UCSD-AML1 (cell line): ENCODE results near the gene CFAP157.

ENCODE experiments used
- DNase-seq: peaks from one replicate; lab custom pipeline; 2025; ENCODE audit not compliant: unreplicated experiment; lab: John Stamatoyannopoulos, UW

The CFAP157 gene

DNA sequence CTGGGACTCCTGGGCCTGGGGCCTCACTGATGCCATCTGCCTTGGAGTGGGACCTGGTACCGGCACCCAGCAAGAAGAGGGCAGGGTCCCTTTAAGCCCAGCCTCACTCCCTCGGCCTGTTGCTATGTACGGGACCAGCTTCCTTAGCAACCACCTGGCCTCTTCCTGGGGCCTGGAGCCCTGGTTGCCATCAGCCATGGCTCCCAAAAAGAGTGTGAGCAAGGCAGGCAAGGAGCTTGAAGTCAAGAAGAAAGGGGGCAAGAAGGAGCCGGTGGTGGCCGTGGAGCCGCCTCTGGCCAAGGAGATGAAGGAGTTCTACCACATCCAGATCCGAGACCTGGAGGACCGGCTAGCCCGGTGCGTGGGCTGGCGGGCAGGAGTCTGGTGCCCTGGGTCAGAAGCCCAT, at the start of gene CFAP157:
Gene CFAP157 (plus strand): TSS at position 153 of the 406 bp plus-strand sequence. CDS start 44 bp downstream, at position 197.
- DNase-seq: no peak

DNA sequence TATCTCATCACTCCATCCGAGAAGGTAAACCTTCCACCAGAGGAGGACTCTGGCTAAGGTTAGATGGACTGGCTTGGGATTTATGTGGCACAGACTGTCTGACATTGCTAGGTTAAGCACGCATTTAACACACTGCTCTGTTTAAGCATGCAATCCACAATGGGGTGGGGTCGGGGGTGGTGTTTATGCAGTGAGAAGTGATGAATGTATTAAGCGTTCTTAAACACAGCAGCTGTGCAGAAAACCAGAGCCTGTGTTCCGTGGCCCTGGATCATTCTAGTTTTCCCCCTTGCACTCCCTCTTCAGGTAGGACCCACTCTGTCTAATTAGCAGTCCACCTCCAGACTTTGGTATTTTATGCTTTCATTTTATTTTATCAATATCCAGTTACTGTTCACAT, 48.4 kb upstream of the CFAP157 start:
- DNase-seq: no peak

DNA sequence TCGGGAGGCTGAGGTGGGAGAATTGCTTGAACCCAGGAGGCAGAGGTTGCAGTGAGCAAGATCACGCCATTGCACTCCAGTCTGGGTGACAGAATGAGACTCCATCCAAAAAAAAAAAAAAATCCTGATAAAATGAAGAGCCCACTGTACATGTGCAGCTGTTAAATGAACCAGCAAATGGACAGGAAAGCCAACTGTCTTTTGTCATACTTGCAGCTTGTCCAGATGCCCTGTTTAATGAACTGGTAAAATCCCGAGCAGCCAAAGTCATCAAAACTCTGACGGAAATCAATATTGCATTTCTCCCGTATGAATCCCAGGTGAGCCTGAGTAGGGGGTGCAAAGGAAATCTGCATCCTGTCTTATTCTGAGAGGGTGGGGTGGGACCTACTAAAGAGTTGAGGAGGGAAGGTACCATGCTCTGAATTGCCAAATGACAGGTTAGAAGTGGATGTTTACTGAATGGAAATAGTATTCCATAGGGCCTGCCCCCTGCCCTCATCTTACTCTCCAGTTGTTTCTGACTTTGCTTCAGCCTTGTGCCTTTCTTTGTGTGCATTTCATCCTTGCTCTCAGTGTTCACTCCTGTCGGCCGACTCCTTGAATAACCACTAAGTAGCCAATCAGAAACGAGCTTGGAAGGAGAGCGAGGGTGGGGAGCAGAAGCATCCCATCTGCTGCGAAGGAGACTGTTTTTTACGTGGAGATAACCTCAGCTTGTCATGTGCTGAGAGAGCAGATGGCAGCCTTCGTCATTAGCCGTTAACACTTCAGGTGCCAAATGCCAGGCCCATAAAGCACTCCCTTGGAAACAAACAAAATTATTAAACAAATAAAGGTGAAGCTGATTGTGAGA, 45.7 kb upstream of the CFAP157 start:
- DNase-seq: no peak

DNA sequence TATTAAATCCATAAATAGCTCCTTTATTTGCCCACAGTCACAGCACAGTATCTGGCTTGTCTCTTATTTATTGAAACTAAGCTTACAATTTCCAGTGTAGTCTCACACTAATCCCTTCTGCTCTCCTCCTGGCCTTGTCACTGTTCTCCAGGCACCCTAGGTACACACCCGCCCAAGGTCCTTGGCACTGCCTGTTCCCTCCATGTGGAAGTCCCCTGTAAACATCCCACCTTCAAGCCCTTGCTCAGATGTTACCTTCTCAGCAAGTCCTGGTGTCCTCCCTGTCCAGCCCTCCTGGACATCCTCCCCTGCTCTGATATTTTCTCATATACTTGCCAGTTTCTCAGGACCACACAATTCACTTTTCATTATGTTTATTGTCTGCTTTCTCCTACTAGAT, 44.2 kb upstream of the CFAP157 start:
- DNase-seq: no peak

DNA sequence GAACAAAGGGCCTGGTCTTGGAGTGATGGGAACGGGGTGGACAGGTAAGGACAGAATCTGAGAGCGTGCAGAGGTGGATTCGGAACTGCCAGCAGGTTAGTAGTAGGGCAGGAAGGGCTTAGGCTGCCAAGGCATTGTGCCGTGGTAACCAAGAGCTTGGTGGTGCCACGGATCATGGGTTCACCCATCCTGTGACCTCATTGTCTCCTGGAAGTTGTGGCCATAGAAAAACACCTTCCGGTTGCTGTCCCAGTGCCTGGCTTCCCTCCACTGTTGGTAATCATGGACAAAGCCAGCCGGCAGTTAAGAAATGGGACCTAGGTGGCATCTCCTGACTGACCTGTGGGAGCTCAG, 42.5 kb upstream of the CFAP157 start:
- DNase-seq: no peak

DNA sequence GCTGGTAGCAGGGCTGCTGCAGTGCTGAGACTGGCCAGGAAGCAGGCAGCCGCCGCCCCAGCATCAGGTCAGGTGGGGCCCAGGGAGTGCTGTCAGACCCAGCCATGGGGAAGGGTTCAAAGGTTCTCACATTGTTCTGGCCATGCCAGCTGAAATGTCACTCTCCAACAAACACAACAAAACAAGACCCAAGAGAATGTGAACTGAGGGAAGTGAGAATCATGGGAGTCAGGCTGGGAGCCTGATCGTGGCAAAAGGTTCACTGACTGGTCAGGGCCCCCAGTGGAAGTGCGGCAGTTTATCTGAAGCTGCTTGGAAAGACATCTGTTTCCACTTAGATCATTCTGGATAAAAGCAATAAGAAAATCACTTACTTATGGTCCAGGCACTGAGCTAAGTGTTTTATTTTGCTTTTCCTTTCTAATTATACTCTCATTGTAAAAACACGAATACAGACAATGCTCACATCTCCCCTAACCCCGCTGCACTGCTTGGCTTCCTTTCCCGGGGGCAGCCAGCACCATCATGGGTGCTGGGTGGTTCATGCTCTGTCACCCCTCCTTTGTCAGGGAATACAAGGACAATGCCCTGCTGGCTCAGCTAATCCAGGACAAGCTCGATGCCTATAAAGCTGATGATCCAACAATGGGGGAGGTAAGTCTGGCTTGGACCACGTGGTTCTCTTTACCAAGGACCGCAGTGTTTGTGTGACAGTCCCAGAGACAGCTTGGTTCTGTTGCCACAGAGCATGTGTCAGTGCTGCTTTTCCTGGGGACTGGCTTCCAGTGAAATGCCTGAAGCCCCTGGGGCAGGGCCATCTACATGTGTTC, 41.9 kb upstream of the CFAP157 start:
- no peak for DNase-seq

DNA sequence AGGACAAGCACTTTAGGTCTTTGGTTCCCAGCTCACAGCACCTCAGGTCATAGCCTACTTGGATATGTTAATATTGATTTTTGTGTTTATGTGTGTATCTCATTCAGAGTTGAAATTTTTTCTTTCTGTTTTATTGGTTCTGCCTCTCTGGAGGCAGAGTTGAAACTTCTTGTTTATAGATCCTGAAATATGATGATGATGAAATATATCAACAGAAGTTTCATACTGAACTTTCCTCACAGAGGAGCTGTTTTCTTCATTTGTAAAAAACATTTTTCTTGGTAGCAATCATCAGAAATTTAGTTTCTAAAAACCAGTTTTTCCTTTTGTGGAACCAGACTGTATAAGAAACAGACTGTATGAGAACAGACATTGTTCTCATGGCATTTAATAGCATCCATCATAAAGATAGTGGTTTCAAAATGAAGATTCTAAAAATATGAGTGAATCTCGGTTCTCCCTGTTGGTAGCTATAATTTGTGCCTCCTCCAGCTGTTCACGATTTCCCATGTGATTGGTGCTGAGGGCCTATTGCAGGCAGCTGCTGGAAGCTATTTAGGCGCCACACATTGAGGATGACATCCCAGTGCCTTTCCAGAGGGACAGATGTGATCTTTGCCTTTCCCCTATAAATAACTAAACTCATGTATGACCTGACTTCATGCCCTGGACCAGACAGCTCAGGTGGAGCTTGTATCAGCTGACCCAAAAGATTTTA, 39.5 kb upstream of the CFAP157 start:
- no peak for DNase-seq

DNA sequence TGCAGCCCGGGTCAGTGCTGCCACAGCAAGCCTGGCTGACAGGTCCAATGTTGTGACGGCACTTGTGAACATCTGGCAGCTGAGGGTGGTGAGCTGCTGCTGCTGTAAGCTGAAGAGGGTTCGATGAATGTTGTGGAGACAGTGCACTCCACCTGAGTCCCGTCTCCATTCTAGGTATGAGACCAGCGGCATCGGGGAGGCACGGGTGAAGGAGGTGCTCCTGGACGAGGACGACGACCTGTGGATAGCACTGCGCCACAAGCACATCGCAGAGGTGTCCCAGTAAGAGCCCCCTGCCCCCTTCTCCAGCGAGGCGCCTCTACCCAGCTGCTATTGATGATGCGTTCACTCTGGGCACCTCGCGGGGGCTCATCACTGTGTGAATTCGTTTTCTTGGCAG, 38.9 kb upstream of the CFAP157 start:
- no peak for DNase-seq

DNA sequence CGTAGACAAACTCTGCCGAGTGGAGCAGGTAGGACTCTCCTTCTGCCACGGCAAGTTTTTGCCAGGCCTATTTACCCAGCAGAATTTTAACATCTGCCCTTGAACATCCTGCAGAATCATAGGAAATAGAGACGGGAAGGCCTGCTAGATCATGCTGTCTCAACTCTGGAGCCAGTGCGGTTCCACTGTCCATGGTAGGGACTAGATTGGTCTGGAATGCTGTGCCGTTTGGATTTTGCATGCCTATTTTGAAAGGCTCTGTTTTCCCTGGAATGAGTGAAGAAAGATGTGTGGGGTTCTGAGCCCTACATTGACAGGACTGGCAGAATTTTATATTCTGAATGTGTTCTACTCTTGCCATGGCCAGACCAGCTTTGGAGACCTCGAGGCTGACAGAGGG, 33.6 kb upstream of the CFAP157 start:
- DNase-seq: no peak

DNA sequence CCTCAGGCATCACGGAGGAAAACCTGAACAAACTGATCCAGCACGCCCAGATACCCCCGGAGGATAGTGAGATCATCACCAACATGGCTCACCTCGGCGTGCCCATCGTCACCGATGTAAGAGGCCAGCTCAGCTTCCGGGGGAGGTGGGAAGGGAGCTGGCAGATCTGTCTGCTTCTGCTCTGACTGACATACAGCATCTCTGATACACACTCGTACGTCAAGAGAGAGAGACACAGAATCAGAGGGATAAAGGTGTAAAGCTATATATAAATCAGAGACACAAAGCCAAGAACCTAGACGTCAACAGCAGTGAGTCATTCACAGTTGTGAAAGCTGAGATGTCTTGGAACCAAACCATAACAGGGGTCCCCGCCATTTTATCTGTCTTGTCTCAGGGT, 30.1 kb upstream of the CFAP157 start:
- no peak for DNase-seq

DNA sequence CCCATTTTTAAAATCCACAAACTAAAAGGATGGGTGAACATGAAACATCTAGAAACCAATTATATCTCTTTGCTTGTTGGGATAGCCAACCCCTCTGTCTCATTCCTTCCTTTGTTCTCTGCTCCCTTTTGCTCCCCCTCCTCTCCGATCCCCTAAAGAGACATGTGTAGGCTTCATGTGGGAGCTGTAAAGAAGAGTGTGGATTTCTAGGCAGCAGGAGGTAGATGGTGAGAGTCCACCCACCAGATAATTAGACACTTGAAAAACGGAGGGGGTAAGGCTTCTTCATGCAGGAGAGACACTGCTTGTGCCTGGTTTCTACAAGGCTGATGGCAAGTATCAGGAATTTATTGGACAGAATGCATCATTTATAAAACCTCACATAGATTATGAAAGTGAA, 27.3 kb upstream of the CFAP157 start:
- DNase-seq: no peak

DNA sequence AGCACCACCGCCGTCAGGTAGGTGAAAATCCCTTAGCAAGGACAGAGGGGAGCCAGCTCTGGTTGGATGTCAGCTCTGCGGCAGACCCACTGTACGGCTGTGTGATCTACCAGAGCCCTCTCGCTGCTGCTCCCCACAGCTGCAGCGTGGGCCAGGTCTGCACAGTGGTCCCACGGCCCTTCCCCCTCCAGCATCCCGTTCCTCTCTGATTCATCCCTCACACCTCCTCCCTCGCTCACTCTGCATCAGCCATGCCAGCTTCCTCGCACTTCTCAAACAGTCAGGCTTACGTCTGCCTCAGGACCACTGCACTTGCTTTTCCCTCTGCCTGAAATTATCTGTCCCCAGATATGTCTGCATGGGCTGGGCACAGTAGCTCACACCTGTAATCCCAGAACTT, 26.6 kb upstream of the CFAP157 start:
- no peak for DNase-seq

DNA sequence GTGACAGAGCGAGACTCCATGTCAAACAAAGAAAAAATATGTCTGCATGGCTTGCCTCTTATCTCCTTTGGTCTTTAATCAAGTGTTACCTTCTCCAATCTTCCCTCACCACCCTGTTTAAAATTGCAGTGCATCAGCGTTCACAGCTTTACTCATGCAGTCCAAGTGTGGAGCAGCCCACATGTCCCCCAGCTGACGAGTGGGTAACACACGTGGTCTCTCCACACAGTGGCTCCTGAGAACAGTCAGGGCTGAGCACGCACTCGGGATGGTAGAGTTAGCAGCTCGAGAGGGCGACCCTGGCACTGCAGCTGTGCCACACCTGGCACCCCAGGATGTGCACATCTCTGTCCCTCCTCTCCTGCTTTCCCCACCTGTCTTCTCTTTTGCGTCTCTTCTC, 25.9 kb upstream of the CFAP157 start:
- DNase-seq: no peak

DNA sequence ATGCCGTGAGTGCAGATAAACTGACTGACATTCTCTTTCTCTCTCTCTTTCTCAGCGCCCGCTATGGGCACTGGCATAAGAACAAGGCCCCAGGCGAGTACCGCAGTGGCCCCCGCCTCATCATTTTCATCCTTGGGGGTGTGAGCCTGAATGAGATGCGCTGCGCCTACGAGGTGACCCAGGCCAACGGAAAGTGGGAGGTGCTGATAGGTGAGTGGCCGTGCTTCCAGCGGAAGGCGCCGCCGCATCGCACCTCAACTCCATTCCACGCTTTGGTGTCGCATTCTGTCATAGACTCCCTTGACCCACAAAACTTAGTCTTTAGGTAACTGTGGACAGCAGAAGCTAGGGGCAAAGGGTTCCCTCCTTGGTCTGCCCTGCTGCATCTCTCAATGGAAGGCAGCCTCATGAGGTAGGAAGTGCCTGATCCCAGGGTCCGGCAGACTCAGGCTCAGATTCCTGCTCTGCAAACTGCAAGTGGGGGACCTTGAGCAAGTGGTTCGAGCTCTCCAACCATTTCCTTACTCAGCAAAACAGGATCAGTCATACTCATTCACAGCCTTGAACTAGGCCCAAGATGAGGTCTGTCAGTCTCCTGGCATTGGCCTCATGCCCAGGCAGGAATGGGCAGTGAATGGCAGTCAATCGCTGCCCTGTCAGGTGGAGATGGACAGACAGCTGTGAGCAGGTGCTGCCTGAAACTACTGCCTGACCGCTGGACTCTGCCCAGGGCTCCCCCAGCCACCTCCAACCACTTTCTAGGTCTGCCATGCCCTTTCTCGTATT, 24.2 kb upstream of the CFAP157 start:
- DNase-seq: no peak

DNA sequence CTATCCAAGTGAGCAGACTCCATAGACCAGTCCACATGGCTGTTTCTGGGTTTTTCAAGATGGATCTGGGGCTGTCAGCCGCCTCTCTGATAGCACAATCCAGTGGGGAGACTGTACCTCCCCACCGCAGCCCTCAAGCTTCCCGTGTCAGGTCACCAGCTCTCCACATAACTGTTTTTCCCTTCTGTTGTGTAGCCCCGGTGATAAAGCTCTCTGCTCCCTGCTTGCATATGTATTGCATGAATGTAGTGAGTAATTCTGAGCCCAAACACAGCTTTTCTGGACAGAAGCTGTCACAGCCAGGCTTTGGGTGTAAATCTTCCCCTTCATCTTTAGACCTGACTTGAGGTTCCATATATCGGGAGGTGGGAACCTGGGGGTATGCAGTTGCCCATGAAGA, 23.1 kb upstream of the CFAP157 start:
- no peak for DNase-seq

DNA sequence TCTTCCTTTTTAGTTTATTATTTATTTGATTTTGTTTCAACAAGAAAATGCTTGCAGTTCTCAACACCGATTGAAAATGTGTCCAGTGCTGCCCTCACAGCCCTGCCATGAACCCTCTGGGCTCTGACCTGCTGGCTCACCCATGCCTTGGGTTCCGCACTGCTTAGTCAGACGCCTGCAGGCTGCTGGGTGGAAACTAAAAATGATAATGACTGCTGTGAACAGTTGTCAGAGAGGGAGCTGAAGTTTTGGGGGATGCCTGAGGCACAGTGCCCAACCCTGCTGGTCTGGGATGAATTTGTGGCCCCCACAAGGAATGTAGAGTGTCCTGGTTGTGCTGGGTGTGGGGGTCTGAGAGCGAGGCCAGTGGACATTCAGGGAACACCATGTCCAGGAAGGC, 22.2 kb upstream of the CFAP157 start:
- no peak for DNase-seq

DNA sequence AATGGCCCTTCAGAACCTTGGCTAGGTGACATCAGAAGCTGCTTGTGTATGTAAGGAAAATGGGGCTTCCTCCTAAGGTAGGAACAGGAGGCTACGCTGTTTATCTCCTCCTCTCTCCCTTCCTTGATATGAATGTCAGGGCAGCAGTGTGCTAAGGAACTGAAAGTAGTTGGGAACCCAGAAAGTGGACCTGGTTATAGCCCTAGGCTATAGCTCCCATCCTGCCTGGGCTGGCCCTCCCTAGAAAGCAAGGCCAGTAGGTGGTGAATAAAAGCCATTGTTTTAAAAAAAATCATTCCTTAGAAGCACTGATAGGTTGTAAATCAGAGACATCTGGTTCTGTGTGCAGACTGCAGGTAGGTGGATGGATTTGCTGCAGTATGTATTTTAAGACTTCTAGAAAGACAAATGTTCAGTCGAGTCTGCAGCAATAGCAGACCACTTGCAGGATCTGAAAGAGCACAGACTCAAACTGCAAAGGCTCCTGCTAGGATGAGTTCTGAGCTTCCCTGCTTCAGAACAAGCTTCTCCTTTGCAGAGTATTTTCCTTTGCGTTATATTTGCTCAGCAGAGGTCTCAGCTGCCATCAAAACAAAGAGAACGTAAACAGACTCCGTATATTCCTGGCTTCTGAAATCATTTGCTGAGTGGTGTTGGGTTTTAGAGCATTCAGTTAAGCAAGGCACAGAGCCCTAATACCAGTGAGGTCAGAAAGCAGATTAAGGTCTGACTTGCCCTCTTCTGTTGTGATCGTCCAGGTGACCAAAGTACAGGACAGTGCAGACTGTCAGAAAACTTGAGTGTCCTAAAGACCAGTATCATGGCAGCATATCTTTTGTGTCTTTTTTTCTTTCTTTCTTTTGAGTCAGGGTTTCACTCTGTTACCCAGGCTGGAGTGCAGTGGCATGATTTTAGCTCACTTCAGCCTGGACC, 20.1 kb upstream of the CFAP157 start:
- no peak for DNase-seq

DNA sequence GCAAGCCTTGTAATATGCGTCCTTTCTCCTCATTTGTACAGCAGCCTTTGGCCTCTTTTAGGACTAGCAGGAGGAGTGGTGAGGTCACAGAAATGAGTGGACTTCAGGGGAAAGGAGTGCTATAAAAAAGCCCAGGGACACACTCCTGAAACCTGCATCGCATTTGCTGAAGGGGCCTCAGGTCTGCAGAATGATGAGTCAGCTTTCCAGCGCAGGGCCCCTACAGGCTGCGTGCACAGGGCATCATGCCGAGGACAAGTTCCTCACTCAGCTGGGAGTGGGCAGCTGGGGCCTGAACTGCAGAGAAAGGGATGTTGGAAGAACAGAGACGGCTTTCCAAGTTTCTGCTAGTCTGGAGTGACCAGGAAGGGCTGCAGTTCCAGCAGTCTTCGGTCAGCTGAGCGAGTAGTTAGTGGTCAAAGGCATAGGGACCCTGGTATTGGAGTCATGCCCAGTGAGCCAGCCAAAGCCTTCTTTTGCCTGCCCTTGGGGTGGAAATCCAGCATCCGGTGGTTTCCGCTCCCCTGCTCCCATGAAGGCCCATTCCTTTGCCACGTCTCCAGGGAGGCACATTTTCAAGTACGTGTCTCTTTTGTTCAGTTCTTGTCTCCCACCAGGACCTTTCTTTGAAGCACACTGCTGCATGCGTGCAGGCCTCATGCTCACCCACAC, 17.3 kb upstream of the CFAP157 start:
- no peak for DNase-seq

DNA sequence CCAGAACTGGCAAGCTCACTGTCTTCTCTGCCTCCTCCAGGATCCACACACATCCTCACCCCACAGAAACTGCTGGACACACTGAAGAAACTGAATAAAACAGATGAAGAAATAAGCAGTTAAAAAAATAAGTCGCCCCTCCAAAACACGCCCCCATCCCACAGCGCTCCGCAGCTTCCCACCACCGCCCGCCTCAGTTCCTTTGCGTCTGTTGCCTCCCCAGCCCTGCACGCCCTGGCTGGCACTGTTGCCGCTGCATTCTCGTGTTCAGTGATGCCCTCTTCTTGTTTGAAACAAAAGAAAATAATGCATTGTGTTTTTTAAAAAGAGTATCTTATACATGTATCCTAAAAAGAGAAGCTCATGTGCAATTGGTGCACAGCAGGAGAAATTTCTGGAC, 16.1 kb upstream of the CFAP157 start:
- DNase-seq: no peak
